Activated B cell treated with CpG ODN at 0.5 μM for 24 hours (primary cell): ENCODE measurements around the gene ABL2. TPM values are rescaled to one million over a fixed set of nuclear protein-coding genes. Genes with fewer than 3 reads are reported as not detected.

Experiments
- ATAC-seq: fragments of 200-7000 bp; cut with Tn5 transposase; one replicate; pipeline ENCODE4 v1.10.0; 2021; ENCODE audit warnings: low read depth, mild to moderate bottlenecking, moderate library complexity
- CTCF ChIA-PET: fragments of 350-600 bp; sonication (Branson Sonifier 250); formaldehyde crosslinking; loops from one replicate; lab custom pipeline; 2021; ENCODE audit warnings: antibody characterized with exemption; lab: Charles Lee
- POLR2A ChIA-PET: fragments of 350-600 bp; sonication (Branson Sonifier 250); formaldehyde crosslinking; loops from one replicate; lab custom pipeline; 2021; ENCODE audit warnings: antibody characterized with exemption; lab: Charles Lee
- DNase-seq: peaks from one replicate; pipeline ENCODE4 v3.0.0; 2022
- H3K27ac Mint-ChIP-seq: one replicate; pipeline ENCODE4 v1.8.0; 2020; ENCODE audit warnings: mixed read lengths
- H3K27me3 Mint-ChIP-seq: one replicate; pipeline ENCODE4 v1.8.0; 2021; ENCODE audit warnings: mixed read lengths
- H3K36me3 Mint-ChIP-seq: one replicate; pipeline ENCODE4 v1.8.0; 2021; ENCODE audit warnings: low read depth, mixed read lengths
- H3K4me1 Mint-ChIP-seq: one replicate; pipeline ENCODE4 v1.8.0; 2021; ENCODE audit warnings: mixed read lengths
- H3K4me3 Mint-ChIP-seq: one replicate; pipeline ENCODE4 v1.8.0; 2020; ENCODE audit warnings: mild to moderate bottlenecking, mixed read lengths
- H3K9me3 Mint-ChIP-seq: one replicate; pipeline ENCODE4 v1.8.0; 2020; ENCODE audit warnings: mixed read lengths
- intact Hi-C: fragments of 100-400 bp; cut with micrococcal nuclease; formaldehyde crosslinking; loops from one replicate; pipeline ENCODE4 v1.15.1; 2024
- total RNA-seq: library from RNA; stranded (reverse); gene quantifications from 2 replicates; pipeline ENCODE4 v1.2.3, GENCODE V29; 2022
- TF ChIP-seq, protein P1 (sequence below): fragments of 200-600 bp; IDR thresholded peaks from one replicate; pipeline ENCODE4 v1.8.0; 2022; ENCODE audit warnings: antibody characterized with exemption, mild to moderate bottlenecking

ABL2 gene
- total RNA-seq, 1 donor from 2014 or later: 15.2 TPM

DNA sequence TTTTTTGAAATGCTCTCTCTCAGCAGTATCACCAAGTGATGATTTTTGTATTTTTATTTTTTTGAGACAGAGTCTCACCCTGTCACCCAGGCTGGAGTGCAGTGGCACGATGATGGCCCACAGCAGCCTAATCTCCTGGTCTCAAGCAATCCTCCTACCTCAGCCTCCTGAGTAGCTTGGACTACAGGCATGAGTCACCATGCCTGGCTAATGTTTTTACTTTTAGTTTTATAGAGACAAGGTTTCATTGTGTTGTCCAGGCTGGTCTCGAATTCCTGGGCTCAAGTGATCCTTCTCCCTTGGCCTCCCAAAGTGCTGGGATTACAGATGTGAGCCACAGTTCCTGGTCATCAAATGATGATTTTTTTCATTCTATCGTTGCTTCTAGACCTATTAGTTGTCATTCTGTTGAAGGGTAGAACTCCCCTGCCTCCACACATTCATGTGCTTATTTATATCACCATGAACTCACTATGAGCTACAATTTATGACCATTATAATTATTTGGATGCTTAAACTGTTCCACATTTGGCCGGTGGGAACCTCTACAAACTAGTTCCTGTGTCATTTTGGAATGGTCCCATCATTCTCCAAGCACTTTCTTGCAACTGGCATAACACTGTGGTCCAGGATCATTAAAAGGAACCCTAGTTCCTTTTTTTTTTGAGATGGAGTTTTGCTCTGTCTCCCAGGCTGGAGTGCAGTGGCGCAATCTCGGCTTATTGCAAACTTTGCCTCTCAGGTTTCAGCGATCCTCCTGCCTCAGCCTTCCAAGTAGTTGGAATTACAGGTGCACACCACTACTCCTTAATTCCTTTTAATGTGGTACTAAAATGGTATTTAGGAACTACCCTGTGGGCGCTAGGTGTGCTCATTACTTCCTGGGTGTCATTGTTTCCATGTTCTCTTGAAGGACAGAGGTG, 167.9 kb downstream of the ABL2 start:
- CTCF ChIA-PET: no interaction called here

DNA sequence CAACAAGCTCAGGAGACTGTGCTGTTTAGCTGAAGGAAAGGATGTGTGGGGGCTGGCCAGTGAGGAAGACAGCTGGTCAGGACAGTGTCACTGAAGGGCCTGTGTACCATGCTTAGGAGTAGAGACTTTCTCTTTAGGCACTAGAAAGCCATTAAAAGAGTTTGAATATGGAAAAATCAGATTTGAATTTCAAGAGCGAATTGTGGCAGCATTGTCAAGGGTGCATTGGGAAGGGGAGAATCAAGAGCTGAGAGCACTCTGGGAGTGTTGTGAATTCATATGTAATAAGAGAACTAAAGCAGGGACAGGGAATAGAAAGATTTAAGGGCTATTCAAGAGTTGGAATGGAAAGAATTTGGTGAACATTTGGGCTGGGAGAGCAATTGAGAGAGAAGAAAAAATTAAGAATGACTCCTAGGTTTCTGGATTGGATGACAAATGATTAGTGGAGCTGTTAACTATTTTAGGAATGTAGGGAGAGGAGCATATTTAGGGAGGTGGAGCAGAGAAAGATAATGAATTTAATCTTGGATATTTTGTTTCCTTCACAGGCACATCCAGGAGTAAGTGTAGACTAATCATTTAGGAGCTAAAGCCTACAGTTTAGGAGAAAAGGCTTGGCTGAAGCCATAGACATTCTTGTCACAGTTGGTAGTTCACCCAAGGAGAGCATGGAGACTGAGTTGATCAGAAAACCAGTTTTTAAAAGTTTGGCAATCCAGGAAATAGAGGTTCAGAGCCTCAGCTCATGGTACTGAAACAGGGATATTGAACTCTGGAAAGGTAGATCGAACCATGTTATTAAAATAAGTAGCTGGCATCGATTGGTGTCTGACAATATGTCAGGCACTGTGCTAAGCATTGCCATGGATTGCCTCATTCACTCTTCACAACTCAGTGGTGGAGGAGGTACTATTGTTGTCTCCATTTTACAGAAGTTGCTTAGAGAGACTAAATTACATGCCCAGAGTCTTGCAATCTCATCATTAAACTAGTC, 170.7 kb downstream of the ABL2 start:
- TF ChIP-seq, protein P1, sequence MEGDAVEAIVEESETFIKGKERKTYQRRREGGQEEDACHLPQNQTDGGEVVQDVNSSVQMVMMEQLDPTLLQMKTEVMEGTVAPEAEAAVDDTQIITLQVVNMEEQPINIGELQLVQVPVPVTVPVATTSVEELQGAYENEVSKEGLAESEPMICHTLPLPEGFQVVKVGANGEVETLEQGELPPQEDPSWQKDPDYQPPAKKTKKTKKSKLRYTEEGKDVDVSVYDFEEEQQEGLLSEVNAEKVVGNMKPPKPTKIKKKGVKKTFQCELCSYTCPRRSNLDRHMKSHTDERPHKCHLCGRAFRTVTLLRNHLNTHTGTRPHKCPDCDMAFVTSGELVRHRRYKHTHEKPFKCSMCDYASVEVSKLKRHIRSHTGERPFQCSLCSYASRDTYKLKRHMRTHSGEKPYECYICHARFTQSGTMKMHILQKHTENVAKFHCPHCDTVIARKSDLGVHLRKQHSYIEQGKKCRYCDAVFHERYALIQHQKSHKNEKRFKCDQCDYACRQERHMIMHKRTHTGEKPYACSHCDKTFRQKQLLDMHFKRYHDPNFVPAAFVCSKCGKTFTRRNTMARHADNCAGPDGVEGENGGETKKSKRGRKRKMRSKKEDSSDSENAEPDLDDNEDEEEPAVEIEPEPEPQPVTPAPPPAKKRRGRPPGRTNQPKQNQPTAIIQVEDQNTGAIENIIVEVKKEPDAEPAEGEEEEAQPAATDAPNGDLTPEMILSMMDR: no peak
- intact Hi-C loops: no loop called here
- Mint-ChIP-seq H3K4me1 (no peaks in the 10 kb centered on the region), H3K27me3 (no peaks in the 10 kb centered on the region), H3K36me3 (peaks cover 56% of the 10 kb centered on the region), H3K9me3 (peaks cover 3% of the 10 kb centered on the region), H3K4me3 (no peak overlapping the region), H3K27ac (no peak overlapping the region)
- ChIA-PET CTCF (interaction anchor here (1.5 kb wide), 1 partner anchor 56 kb away, joined by 3 read pairs; no protein-coding TSS in a partner anchor), POLR2A (no interaction called here)
- no peak for ATAC-seq
- no peak for DNase-seq

More for the DNA sequence above, 167.9 kb downstream of the ABL2 start:
- Mint-ChIP-seq H3K4me1 (no peaks in the 10 kb centered on the region), H3K4me3 (no peak overlapping the region), H3K36me3 (peaks cover 57% of the 10 kb centered on the region), H3K9me3 (no peaks in the 10 kb centered on the region), H3K27me3 (no peaks in the 10 kb centered on the region), H3K27ac (no peak overlapping the region)
- ATAC-seq (no peak), DNase-seq (no peak)
- TF ChIP-seq, protein P1: no peak
- intact Hi-C loops: no loop called here
- POLR2A ChIA-PET: no interaction called here

DNA sequence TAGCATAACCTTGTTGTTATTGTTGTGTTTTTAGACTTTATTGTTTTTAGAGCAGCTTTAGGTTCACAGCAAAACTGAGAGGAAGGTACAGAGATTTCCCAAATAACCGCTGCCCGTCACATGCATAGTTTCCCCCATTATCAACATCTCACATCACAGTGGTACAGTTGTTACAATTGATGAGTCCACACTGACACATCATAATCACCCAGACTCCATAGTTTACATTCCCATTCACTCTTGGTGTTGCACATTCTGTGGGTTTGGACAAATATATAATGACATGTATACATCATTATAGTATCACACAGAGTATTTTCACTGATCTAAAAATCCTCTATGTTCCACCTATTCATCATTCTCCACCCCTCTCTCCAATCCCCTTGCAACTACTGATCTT, 173.5 kb downstream of the ABL2 start:
- peaks cover 50% of the 10 kb centered on the region for H3K36me3 Mint-ChIP-seq
- ATAC-seq: no peak

DNA sequence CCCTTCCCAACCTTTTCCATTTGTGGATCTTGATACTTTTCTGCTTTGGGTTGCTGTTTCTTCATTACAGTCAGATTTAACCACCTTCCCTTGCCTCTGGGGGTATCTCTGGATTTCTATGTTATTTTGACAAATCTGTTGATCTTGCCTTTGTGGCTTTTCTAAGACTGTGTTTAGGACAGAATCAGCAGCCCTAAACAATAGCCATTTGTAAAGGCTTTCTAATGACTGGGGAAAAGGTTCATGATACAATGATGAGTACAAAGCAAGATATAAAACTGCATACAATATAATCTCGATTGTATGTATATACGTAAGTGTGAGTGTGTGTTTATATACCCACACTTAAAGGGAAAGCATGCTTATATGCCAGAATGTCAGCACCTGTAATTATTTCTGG, 176.0 kb downstream of the ABL2 start:
- Mint-ChIP-seq H3K27ac (no peak overlapping the region), H3K4me1 (no peaks in the 10 kb centered on the region), H3K9me3 (peaks cover 3% of the 10 kb centered on the region), H3K4me3 (no peak overlapping the region), H3K27me3 (no peaks in the 10 kb centered on the region), H3K36me3 (peaks cover 51% of the 10 kb centered on the region)
- POLR2A ChIA-PET: no interaction called here
- TF ChIP-seq, protein P1: no peak
- DNase-seq (no peak), ATAC-seq (no peak)
- intact Hi-C loops: no loop called here
- CTCF ChIA-PET: no interaction called here

More for the DNA sequence above, 173.5 kb downstream of the ABL2 start:
- H3K4me1 Mint-ChIP-seq: no peaks in the 10 kb centered on the region
- intact Hi-C loops: no loop called here
- no peak for DNase-seq
- H3K27me3 Mint-ChIP-seq: no peaks in the 10 kb centered on the region
- H3K9me3 Mint-ChIP-seq: peaks cover 3% of the 10 kb centered on the region
- CTCF ChIA-PET: no interaction called here
- TF ChIP-seq, protein P1: no peak
- no peak overlapping the region for H3K4me3 Mint-ChIP-seq
- H3K27ac Mint-ChIP-seq: no peak overlapping the region
- POLR2A ChIA-PET: no interaction called here

DNA sequence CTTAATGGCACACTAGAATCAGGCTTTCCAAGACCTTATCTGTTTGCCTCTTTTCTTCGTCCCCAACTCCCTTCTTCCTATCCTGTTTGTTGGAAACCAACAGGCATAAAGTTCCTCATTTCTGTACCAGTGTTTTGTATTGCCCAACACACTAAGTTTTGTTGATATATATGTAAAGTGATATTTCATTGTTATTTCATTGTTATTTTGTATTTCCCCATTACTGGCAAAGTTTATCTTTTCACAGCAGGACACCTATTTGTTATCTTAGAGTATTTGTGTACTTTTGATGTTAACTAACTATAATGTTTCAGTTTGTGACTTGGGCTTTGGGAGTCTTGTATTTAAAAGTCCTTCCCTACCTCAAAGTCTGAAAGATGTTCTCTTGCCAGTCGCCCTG, 176.7 kb downstream of the ABL2 start:
- H3K9me3 Mint-ChIP-seq: peaks cover 3% of the 10 kb centered on the region
- intact Hi-C loops: no loop called here
- no peak overlapping the region for H3K27ac Mint-ChIP-seq
- ATAC-seq (no peak), DNase-seq (no peak)
- POLR2A ChIA-PET: no interaction called here
- H3K27me3 Mint-ChIP-seq: no peaks in the 10 kb centered on the region
- peaks cover 49% of the 10 kb centered on the region for H3K36me3 Mint-ChIP-seq
- CTCF ChIA-PET: no interaction called here
- H3K4me1 Mint-ChIP-seq: no peaks in the 10 kb centered on the region
- no peak overlapping the region for H3K4me3 Mint-ChIP-seq
- TF ChIP-seq, protein P1: no peak
